Upper lobe of left lung (tissue), 4 donors: ENCODE measurements around the gene POLE.

Experiments
- CTCF ChIP-seq, 6 experiments: fragments of 450-650 bp in 4 of 6; fragments of 200-600 bp in 2 of 6; sonication (generic) in 2 of 6; IDR thresholded peaks; one replicate each; pipeline ENCODE4 v1.5.1; 2016 to 2019; ENCODE audit warnings: antibody characterized with exemption in 6 of 6
- POLR2AphosphoS5 ChIP-seq, 2 donors: sonication (generic); formaldehyde crosslinking; IDR thresholded peaks; one replicate each; pipeline ENCODE4 v1.5.1; 2017; ENCODE audit warnings: antibody characterized with exemption in 2 of 2

- TF ChIP-seq CTCF (IDR thresholded peaks at IDR 0.05) (no peak), POLR2AphosphoS5 (IDR thresholded peaks at IDR 0.05) (no peak)
Measured at GRCh38 chr12:132604668-132605441, 82.3 kb downstream of the POLE start.
